IMR-90 (cell line): ENCODE results near the gene URB1. TPM values are rescaled to one million over a fixed set of nuclear protein-coding genes. Genes with fewer than 3 reads are reported as not detected.

Source experiments
- ATAC-seq: fragments of 200-7000 bp; cut with Tn5 transposase; 2 replicates; pipeline ENCODE4 v1.9.1; 2020; ENCODE audit warnings: low read depth, mild to moderate bottlenecking, moderate library complexity
- BruUV-seq: library from RNA; stranded (reverse); fragments of 400-500 nt; replicated peaks from 2 replicates; lab custom pipeline; 2021; lab: Mats Ljungman, UMichigan
- CTCF ChIA-PET: fragments of 300-600 bp; formaldehyde crosslinking; extraction: SDS; loops from one replicate; lab custom pipeline; 2021; ENCODE audit warnings: antibody characterized with exemption; lab: Yijun Ruan, JAX
- POLR2A ChIA-PET: fragments of 300-600 bp; sonication (Branson Sonifier 250); formaldehyde crosslinking; loops from one replicate; lab custom pipeline; 2022; ENCODE audit warnings: antibody characterized with exemption; ENCODE audit not compliant: unreplicated experiment; lab: Charles Lee
- DNase-seq: peaks from one replicate; pipeline ENCODE4 v3.0.0; 2013
- H2AFZ ChIP-seq: replicated peaks from 2 replicates; pipeline ENCODE3; 2013; ENCODE audit warnings: low read length, mild to moderate bottlenecking; ENCODE audit not compliant: poor library complexity
- H2AK5ac ChIP-seq: 2 replicates; pipeline ENCODE4 v1.6.1; 2013; ENCODE audit warnings: low read depth, low read length, inconsistent platforms
- H2AK9ac ChIP-seq: replicated peaks from 2 replicates; pipeline ENCODE3; 2013; ENCODE audit warnings: mild to moderate bottlenecking, low read depth, low read length, moderate library complexity; ENCODE audit not compliant: poor library complexity
- H2BK120ac ChIP-seq: 2 replicates; pipeline ENCODE4 v1.6.1; 2013; ENCODE audit warnings: low read depth, low read length, inconsistent platforms
- H2BK15ac ChIP-seq: 3 replicates; pipeline ENCODE4 v1.6.1; 2013; ENCODE audit warnings: low read depth, low read length, inconsistent platforms
- H2BK20ac ChIP-seq: 2 replicates; pipeline ENCODE4 v1.6.1; 2013; ENCODE audit warnings: low read depth, mild to moderate bottlenecking, inconsistent platforms, low read length, moderate library complexity
- H2BK5ac ChIP-seq: 2 replicates; pipeline ENCODE4 v1.6.1; 2013; ENCODE audit warnings: mild to moderate bottlenecking, low read depth, low read length, inconsistent platforms; ENCODE audit not compliant: poor library complexity, severe bottlenecking
- H3K14ac ChIP-seq: replicated peaks from 2 replicates; pipeline ENCODE4 v1.6.1; 2013; ENCODE audit warnings: low read depth, low read length, inconsistent platforms
- H3K18ac ChIP-seq: 2 replicates; pipeline ENCODE4 v1.6.1; 2013; ENCODE audit warnings: low read depth, low read length, control low read depth
- H3K23ac ChIP-seq: 2 replicates; pipeline ENCODE4 v1.6.1; 2013; ENCODE audit warnings: low read depth, low read length, inconsistent platforms
- H3K27ac ChIP-seq: 2 replicates; pipeline ENCODE4 v1.5.1; 2013; ENCODE audit warnings: mild to moderate bottlenecking, control low read depth, low read length; ENCODE audit not compliant: insufficient read depth
- H3K27me3 ChIP-seq: 2 replicates; pipeline ENCODE4 v1.6.1; 2013; ENCODE audit warnings: low read length; ENCODE audit not compliant: control insufficient read depth, insufficient read depth
- H3K36me3 ChIP-seq: 2 replicates; pipeline ENCODE4 v1.6.1; 2013; ENCODE audit warnings: low read length, mixed read lengths; ENCODE audit not compliant: control insufficient read depth, insufficient read depth
- H3K4ac ChIP-seq: 2 replicates; pipeline ENCODE4 v1.6.1; 2013; ENCODE audit warnings: low read depth, low read length, inconsistent platforms
- H3K4me1 ChIP-seq: 2 replicates; pipeline ENCODE4 v1.6.1; 2013; ENCODE audit warnings: low read length, mixed read lengths; ENCODE audit not compliant: control insufficient read depth, insufficient read depth
- H3K4me2 ChIP-seq: 2 replicates; pipeline ENCODE4 v1.6.1; 2013; ENCODE audit warnings: low read depth, mild to moderate bottlenecking, control low read depth, low read length, moderate library complexity
- H3K4me3 ChIP-seq: 2 replicates; pipeline ENCODE4 v1.5.1; 2013; ENCODE audit warnings: low read depth, mild to moderate bottlenecking, control low read depth, low read length, moderate library complexity; ENCODE audit not compliant: insufficient read depth
- H3K56ac ChIP-seq: 2 replicates; pipeline ENCODE4 v1.6.1; 2013; ENCODE audit warnings: low read length, inconsistent platforms; ENCODE audit not compliant: insufficient read depth; ENCODE audit errors: extremely low read depth
- H3K79me1 ChIP-seq, 2 experiments: 2 replicates each; pipeline ENCODE4 v1.6.1; 2013; ENCODE audit warnings: low read length in 2 of 2, inconsistent platforms in 1 of 2, low read depth in 1 of 2
- H3K9ac ChIP-seq: 2 replicates; pipeline ENCODE4 v1.6.1; 2013; ENCODE audit warnings: low read depth, low read length, control low read depth
- H3K9me1 ChIP-seq: 2 replicates; pipeline ENCODE4 v1.6.1; 2013; ENCODE audit warnings: low read length, inconsistent platforms; ENCODE audit not compliant: insufficient read depth
- H3K9me3 ChIP-seq: 2 replicates; pipeline ENCODE4 v1.6.1; 2013; ENCODE audit warnings: low read length; ENCODE audit not compliant: control insufficient read depth, insufficient read depth
- H4K20me1 ChIP-seq: 2 replicates; pipeline ENCODE4 v1.6.1; 2013; ENCODE audit warnings: low read length, inconsistent platforms; ENCODE audit not compliant: insufficient read depth
- H4K5ac ChIP-seq: 2 replicates; pipeline ENCODE4 v1.6.1; 2013; ENCODE audit warnings: mild to moderate bottlenecking, low read depth, low read length, control low read depth
- H4K8ac ChIP-seq, 2 experiments: 2 replicates each; pipeline ENCODE4 v1.6.1; 2013; ENCODE audit warnings: low read depth in 2 of 2, low read length in 2 of 2, control low read depth in 1 of 2, inconsistent platforms in 1 of 2
- H4K91ac ChIP-seq: 2 replicates; pipeline ENCODE4 v1.6.1; 2013; ENCODE audit warnings: low read depth, low read length, inconsistent platforms; ENCODE audit not compliant: insufficient read depth
- BHLHE40 ChIP-seq: fragments of 150-350 bp; IDR thresholded peaks from 2 replicates; pipeline ENCODE4 v1.6.1; 2016; ENCODE audit warnings: mild to moderate bottlenecking, low read depth, low read length
- CEBPB ChIP-seq: IDR thresholded peaks from 2 replicates; pipeline ENCODE4 v1.6.1; 2012; ENCODE audit warnings: low read depth, low read length, improper control_type of control experiment
- CHD1 ChIP-seq: IDR thresholded peaks from 2 replicates; pipeline ENCODE4 v1.6.1; 2012; ENCODE audit warnings: low read depth, low read length, improper control_type of control experiment
- CTCF ChIP-seq: conservative IDR thresholded peaks from 2 replicates; pipeline ENCODE4 v1.5.1; 2012; ENCODE audit warnings: mild to moderate bottlenecking, low read depth, low read length, improper control_type of control experiment
- ELK1 ChIP-seq: fragments of 150-350 bp; IDR thresholded peaks from 2 replicates; pipeline ENCODE4 v1.6.1; 2016; ENCODE audit warnings: low read depth, mild to moderate bottlenecking, low read length, moderate library complexity, borderline replicate concordance
- FOS ChIP-seq: fragments of 150-350 bp; IDR thresholded peaks from 2 replicates; pipeline ENCODE4 v1.6.1; 2016; ENCODE audit warnings: low read depth, low read length
- MAFK ChIP-seq: IDR thresholded peaks from 2 replicates; pipeline ENCODE4 v1.6.1; 2012; ENCODE audit warnings: low read depth, low read length, improper control_type of control experiment
- MAZ ChIP-seq: IDR thresholded peaks from 2 replicates; pipeline ENCODE4 v1.6.1; 2012; ENCODE audit warnings: low read depth, mild to moderate bottlenecking, low read length, improper control_type of control experiment, moderate library complexity, borderline replicate concordance
- MXI1 ChIP-seq: IDR thresholded peaks from 2 replicates; pipeline ENCODE4 v1.6.1; 2012; ENCODE audit warnings: low read depth, mild to moderate bottlenecking, low read length, moderate library complexity, borderline replicate concordance
- NFE2L2 ChIP-seq: fragments of 150-350 bp; IDR thresholded peaks from 2 replicates; pipeline ENCODE4 v1.6.1; 2016; ENCODE audit warnings: low read depth, mild to moderate bottlenecking, low read length
- POLR2A ChIP-seq: IDR thresholded peaks from 2 replicates; pipeline ENCODE4 v1.6.1; 2012; ENCODE audit warnings: mild to moderate bottlenecking, low read depth, low read length
- RAD21 ChIP-seq: IDR thresholded peaks from 2 replicates; pipeline ENCODE4 v1.6.1; 2012; ENCODE audit warnings: low read length, improper control_type of control experiment
- RCOR1 ChIP-seq: IDR thresholded peaks from 2 replicates; pipeline ENCODE4 v1.6.1; 2012; ENCODE audit warnings: mild to moderate bottlenecking, low read length, improper control_type of control experiment; ENCODE audit not compliant: insufficient replicate concordance
- RFX5 ChIP-seq: IDR thresholded peaks from 2 replicates; pipeline ENCODE4 v1.8.0; 2012; ENCODE audit warnings: low read depth, mild to moderate bottlenecking, low read length, moderate library complexity
- SMC3 ChIP-seq: fragments of 150-350 bp; IDR thresholded peaks from 2 replicates; pipeline ENCODE4 v1.6.1; 2016; ENCODE audit warnings: low read depth, mild to moderate bottlenecking, antibody characterized with exemption, low read length, moderate library complexity
- USF2 ChIP-seq: fragments of 150-350 bp; IDR thresholded peaks from 2 replicates; pipeline ENCODE4 v1.6.1; 2017; ENCODE audit warnings: mild to moderate bottlenecking, antibody characterized with exemption, low read length, low read depth
- WGBS, 2 experiments: methylation state at CpG; one replicate each; pipeline versions ENCODE4 v1.1.5 to v1.1.7; 2013; ENCODE audit warnings: missing lambda C conversion rate in 2 of 2; ENCODE audit not compliant: insufficient read length in 1 of 2; ENCODE audit errors: extremely low coverage in 2 of 2; 5-methylcytosine and 5-hydroxymethylcytosine counted together
- dilution Hi-C: fragments of 300-500 bp; cut with HindIII; formaldehyde crosslinking; loops from one replicate; pipeline ENCODE4 v1.14.3; 2018; ENCODE audit warnings: low sequenced_read_pairs; ENCODE audit not compliant: unreplicated experiment
- in situ Hi-C: fragments of 300-500 bp; cut with MboI; formaldehyde crosslinking; loops from 3 replicates; pipeline ENCODE4 v1.14.3; 2019; ENCODE audit warnings: low sequenced_read_pairs, inconsistent platforms, mixed read lengths
- intact Hi-C: fragments of 100-400 bp; cut with micrococcal nuclease; formaldehyde crosslinking; loops from 2 replicates; pipeline ENCODE4 v1.10.0; 2022
- polyA plus RNA-seq, 3 experiments: library from polyadenylated mRNA; depleted of rRNA; stranded (reverse); fragments of >200 nt; gene quantifications; 2 replicates each; pipeline ENCODE4 v1.2.3, GENCODE V29; 2012; ENCODE audit warnings: low replicate concordance in 1 of 3
- total RNA-seq: library from RNA; depleted of rRNA; stranded (reverse); fragments of >200 nt; gene quantifications from 2 replicates; pipeline ENCODE4 v1.2.3, GENCODE V29; 2012

The URB1 gene
- total and polyA plus RNA-seq, 2 of the 4 experiments (the other 2 are of a cell fraction): 9.2 to 12.7 TPM

DNA sequence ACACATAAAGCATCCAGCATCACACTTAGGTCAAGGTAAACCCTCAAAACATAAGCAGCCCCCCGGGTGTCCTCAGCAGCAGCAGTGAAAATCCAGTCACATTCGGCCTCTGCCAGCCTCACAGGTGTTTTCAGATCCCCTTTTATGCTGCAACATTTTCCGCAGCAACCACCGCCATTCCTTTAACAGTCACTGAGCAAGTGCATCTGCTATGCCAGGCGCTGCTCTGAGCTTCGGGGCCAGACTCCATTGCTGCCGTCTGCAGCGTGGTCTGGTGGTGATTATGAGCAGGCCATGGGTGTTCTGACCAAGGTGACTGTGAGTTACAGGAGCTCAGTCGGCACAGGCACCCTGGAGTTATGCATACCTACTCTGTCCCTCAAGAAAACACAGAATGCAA, 4.5 kb downstream of the URB1 start:
- Histone ChIP-seq H3K36me3 (peaks cover 15% of the 10 kb centered on the region), H2BK5ac (no peak overlapping the region), H3K9me3 (no peaks in the 10 kb centered on the region), H4K8ac (no peak overlapping the region), H3K14ac (no peak overlapping the region), H3K27ac (no peak overlapping the region), H3K9ac (no peak overlapping the region), H2AFZ (no peak overlapping the region), H2BK120ac (no peak overlapping the region), H3K4me3 (no peak overlapping the region), H2BK15ac (no peak overlapping the region), H2AK5ac (no peak overlapping the region), H3K4me2 (no peak overlapping the region), H4K5ac (no peak overlapping the region), H3K79me1 (peaks cover 26 to 79% of the 10 kb centered on the region in 2 experiments; a peak in 3 of 4 replicates), H3K4me1 (peaks cover 9% of the 10 kb centered on the region), H2AK9ac (no peak overlapping the region), H4K20me1 (peaks cover 51% of the 10 kb centered on the region), H2BK20ac (no peak overlapping the region), H4K91ac (no peak overlapping the region), H3K9me1 (peaks cover 11% of the 10 kb centered on the region), H3K56ac (no peak overlapping the region), H3K23ac (no peak overlapping the region), H3K4ac (no peak overlapping the region), H3K18ac (no peak overlapping the region), H3K27me3 (no peaks in the 10 kb centered on the region)
- TF ChIP-seq NFE2L2 (no peak), POLR2A (no peak), RFX5 (no peak), BHLHE40 (no peak), RAD21 (no peak), RCOR1 (no peak), FOS (no peak), SMC3 (no peak), MAFK (no peak), USF2 (no peak), CTCF (no peak), MAZ (no peak), CEBPB (no peak), CHD1 (no peak), ELK1 (no peak), MXI1 (no peak)
- DNase-seq (no peak), ATAC-seq (no peak)
- ChIA-PET POLR2A (no interaction called here), CTCF (no interaction called here)
- intact Hi-C loops: no loop called here
- in situ Hi-C loops: loop anchor here (25.0 kb wide), 1 partner anchor 349 kb away; the partner anchor contains the start of gene SYNJ1
- BruUV-seq: no TSS peak
- 93% methylated on average over 5 of the region's 9 CpGs; no CpG with 5 or more reads in 1 of the 2 experiments for WGBS, 2 experiments
- dilution Hi-C loops: no loop called here
